ENCODE measurements around the gene VEGFC. TPM values are rescaled to one million over a fixed set of nuclear protein-coding genes. Genes with fewer than 3 reads are reported as not detected.

VEGFC gene
- total and polyA plus RNA-seq, 10 of the 15 experiments (the other 5 are each of a cell fraction or from before 2014, with no cell fraction given) = 0.03 to 0.04 TPM; not detected in 8

GRCh38 chr4:176838601-176839433 is 46.1 kb upstream of the VEGFC start:
- Histone ChIP-seq H3K4me3 (no peak overlapping the region), H4K20me1 (ENCODE audit: control insufficient read depth, insufficient read depth) (no peaks in the 10 kb centered on the region), H2AFZ (ENCODE audit: control insufficient read depth, low read depth, low read length) (no peak overlapping the region), H3K27me3 (replicated peaks in 1 of 2; ENCODE audit: control insufficient read depth in 2 of 2, insufficient read depth in 2 of 2, low read length in 1 of 2) (no peaks in the 10 kb centered on the region), H3K4me1 (ENCODE audit: control insufficient read depth, insufficient read depth, low read length) (no peaks in the 10 kb centered on the region), H3K36me3 (ENCODE audit: control insufficient read depth in 2 of 2, insufficient read depth in 2 of 2, low read length in 1 of 2) (no peaks in the 10 kb centered on the region), H3K9me3 (replicated peaks; ENCODE audit: control insufficient read depth, insufficient read depth, low read length) (no peaks in the 10 kb centered on the region), H3K27ac (ENCODE audit: control insufficient read depth, insufficient read depth) (no peak overlapping the region), H3K9ac (ENCODE audit: control insufficient read depth, insufficient read depth, low read length) (no peak overlapping the region), H3K79me2 (ENCODE audit: control insufficient read depth, insufficient read depth, low read length) (no peaks in the 10 kb centered on the region), H3K4me2 (ENCODE audit: control insufficient read depth, insufficient read depth) (no peak overlapping the region)
- RAD21 ChIA-PET (ENCODE audit: unreplicated experiment) = no interaction called here
- DNase-seq (ENCODE audit: low read depth, low spot score) (no peak), FAIRE-seq (no peak), ATAC-seq (no peak)
- in situ Hi-C loops (cut with MboI) (no loop called here), intact Hi-C loops (cut with micrococcal nuclease; ENCODE audit: unreplicated experiment) (no loop called here)
- SMC1A ChIA-PET (ENCODE audit: uncharacterized antibody, unreplicated experiment) = no interaction called here
- BruUV-seq (replicated peaks) = no TSS peak
- CTCF ChIA-PET = no interaction called here
- POLR2A ChIA-PET = no interaction called here
- TF ChIP-seq EGR1 (IDR thresholded peaks at IDR 0.05; ENCODE audit: borderline replicate concordance in 1 of 2, low read depth in 2 of 2, low read length in 2 of 2) (no peak), E2F4 (IDR thresholded peaks at IDR 0.05; ENCODE audit: low read depth, low read length) (no peak), ZNF24 (IDR thresholded peaks at IDR 0.05) (no peak), SIX5 (IDR thresholded peaks at IDR 0.05; ENCODE audit: low read depth, low read length, severe bottlenecking) (no peak), MTA2 (IDR thresholded peaks at IDR 0.05; ENCODE audit: low read depth) (no peak), PKNOX1 (IDR thresholded peaks at IDR 0.05) (no peak), YBX1 (IDR thresholded peaks at IDR 0.05) (no peak), SREBF1 (IDR thresholded peaks at IDR 0.05; ENCODE audit: low read length) (no peak), ESRRA (IDR thresholded peaks at IDR 0.05; ENCODE audit: low read length) (no peak), RELA (IDR thresholded peaks at IDR 0.05; ENCODE audit: borderline replicate concordance, partially characterized antibody) (no peak), ZNF274 (IDR thresholded peaks at IDR 0.05; ENCODE audit: insufficient read depth, insufficient read length) (no peak), ASH2L (IDR thresholded peaks at IDR 0.05; ENCODE audit: borderline replicate concordance, low read depth) (no peak), RAD21 (IDR thresholded peaks at IDR 0.05; ENCODE audit: insufficient read depth, low read depth, low read length) (no peak), NFYB (IDR thresholded peaks at IDR 0.05; ENCODE audit: insufficient read depth, low read depth, low read length) (no peak), HCFC1 (IDR thresholded peaks at IDR 0.05; ENCODE audit: low read length) (no peak), EP300 (IDR thresholded peaks at IDR 0.05; ENCODE audit: borderline replicate concordance in 1 of 2, control insufficient read depth in 1 of 2, low read depth in 2 of 2, low read length in 2 of 2) (no peak)
- 2% methylated on average over 7 of the region's 7 CpGs for WGBS (ENCODE audit: insufficient coverage, insufficient replicate concordance, low lambda C conversion rate, missing lambda C conversion rate)
